ENCODE measurements around the gene BHLHE40. TPM values are rescaled to one million over a fixed set of nuclear protein-coding genes. Genes with fewer than 3 reads are reported as not detected.

Gene BHLHE40
- total and polyA plus RNA-seq, 2 of the 13 experiments (the other 11 are each of a cell fraction or from before 2014, with no cell fraction given): 1.8 to 51.0 TPM

DNA sequence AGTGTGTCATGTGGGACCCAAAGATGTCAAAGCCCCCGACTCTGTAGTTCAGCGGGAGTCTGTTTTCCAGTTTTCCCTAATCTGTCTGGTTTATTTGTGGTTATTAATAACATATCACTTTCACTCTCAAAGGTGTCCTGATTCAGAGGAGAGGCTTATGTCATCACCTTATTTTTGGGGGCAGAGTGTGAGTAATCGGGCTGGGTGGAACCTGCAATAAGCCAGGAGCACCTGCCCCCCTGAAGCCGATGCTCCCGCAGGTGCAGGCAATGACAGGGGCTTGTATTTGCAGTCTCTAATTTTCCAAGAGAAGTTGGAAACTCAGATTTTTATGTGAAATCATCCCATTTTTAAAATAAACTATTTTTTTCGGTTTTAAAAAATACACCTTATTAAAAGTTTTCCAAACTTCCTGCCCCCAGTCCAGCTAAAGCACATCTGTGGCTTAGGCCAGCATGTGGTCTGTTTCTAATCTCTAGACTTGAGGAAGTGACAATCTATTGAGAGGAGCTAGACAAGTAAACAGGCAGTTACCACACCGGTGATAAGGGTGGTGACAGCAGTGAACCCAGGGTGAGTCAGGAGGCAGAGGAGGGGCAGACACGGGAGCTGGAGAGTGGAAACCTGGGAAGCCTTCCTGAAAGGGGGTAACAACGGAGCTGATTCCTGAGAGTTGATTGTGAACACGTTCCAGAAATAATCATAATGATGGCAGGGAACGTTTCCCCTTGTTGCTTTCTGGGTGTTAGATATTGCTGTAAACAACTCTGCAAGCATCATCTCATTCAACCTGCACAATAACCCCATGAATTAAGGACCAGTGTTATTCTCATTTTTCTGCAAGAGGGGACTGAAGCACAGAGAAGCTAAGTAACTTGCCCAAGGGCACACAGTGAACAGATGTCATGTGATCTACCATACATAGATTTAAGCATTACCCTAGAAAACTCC is 37.2 kb downstream of the BHLHE40 start (continued):
- TF ChIP-seq, protein P1, sequence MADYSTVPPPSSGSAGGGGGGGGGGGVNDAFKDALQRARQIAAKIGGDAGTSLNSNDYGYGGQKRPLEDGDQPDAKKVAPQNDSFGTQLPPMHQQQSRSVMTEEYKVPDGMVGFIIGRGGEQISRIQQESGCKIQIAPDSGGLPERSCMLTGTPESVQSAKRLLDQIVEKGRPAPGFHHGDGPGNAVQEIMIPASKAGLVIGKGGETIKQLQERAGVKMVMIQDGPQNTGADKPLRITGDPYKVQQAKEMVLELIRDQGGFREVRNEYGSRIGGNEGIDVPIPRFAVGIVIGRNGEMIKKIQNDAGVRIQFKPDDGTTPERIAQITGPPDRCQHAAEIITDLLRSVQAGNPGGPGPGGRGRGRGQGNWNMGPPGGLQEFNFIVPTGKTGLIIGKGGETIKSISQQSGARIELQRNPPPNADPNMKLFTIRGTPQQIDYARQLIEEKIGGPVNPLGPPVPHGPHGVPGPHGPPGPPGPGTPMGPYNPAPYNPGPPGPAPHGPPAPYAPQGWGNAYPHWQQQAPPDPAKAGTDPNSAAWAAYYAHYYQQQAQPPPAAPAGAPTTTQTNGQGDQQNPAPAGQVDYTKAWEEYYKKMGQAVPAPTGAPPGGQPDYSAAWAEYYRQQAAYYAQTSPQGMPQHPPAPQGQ (CRISPR knock-in tag; IDR thresholded peaks at IDR 0.05; ENCODE audit: borderline replicate concordance): no peak
- TF ChIP-seq FOSL2 (CRISPR knock-in tag; IDR thresholded peaks at IDR 0.05) (peak; percentile 96), ZNF253 (CRISPR knock-in tag; IDR thresholded peaks at IDR 0.05; ENCODE audit: borderline replicate concordance) (no peak), RXRA (CRISPR knock-in tag; IDR thresholded peaks at IDR 0.05) (peak; percentile 86; the same call in 1 of the 2 replicates), ZFP90 (CRISPR knock-in tag; IDR thresholded peaks at IDR 0.05; ENCODE audit: borderline replicate concordance) (no peak), SNRNP70 (IDR thresholded peaks at IDR 0.05; ENCODE audit: low read depth, low read length) (no peak), CEBPB (IDR thresholded peaks at IDR 0.05; ENCODE audit: borderline replicate concordance, low read depth, low read length) (peak; percentile 59; the same call in 1 of the 2 replicates), CEBPG (CRISPR knock-in tag; IDR thresholded peaks at IDR 0.05) (peak; percentile 80), RORA (CRISPR knock-in tag; IDR thresholded peaks at IDR 0.05) (no peak), ISL2 (CRISPR knock-in tag; IDR thresholded peaks at IDR 0.05) (no peak), SOX5 (CRISPR knock-in tag; IDR thresholded peaks at IDR 0.05; ENCODE audit: borderline replicate concordance) (peak; percentile 87), SIX1 (CRISPR knock-in tag; IDR thresholded peaks at IDR 0.05; ENCODE audit: borderline replicate concordance) (peak; percentile 61; the same call in 1 of the 2 replicates), ZNF713 (CRISPR knock-in tag; IDR thresholded peaks at IDR 0.05) (0 out of 2 replicates have a peak, but pooled peaks have one; percentile 67), ZNF567 (CRISPR knock-in tag; IDR thresholded peaks at IDR 0.05; ENCODE audit: borderline replicate concordance) (peak; percentile 74; the same call in 1 of the 2 replicates), KLF16 (CRISPR knock-in tag; IDR thresholded peaks at IDR 0.05) (peak in 1 of 2 experiments; percentile 56; a peak in 1 of 4 replicates), ZNF510 (CRISPR knock-in tag; IDR thresholded peaks at IDR 0.05; ENCODE audit: low read depth) (no peak), SP4 (CRISPR knock-in tag; IDR thresholded peaks at IDR 0.05) (no peak), MIXL1 (CRISPR knock-in tag; IDR thresholded peaks at IDR 0.05) (peak; percentile 66), ZNF589 (CRISPR knock-in tag; conservative IDR thresholded peaks at IDR 0.05) (no peak), JUNB (CRISPR knock-in tag; IDR thresholded peaks at IDR 0.05; ENCODE audit: borderline replicate concordance) (peak; percentile 68; the same call in 1 of the 2 replicates), TCF12 (IDR thresholded peaks at IDR 0.05) (no peak), TCF12 (CRISPR knock-in tag; IDR thresholded peaks at IDR 0.05) (no peak)
- TF ChIP-seq, protein P2, sequence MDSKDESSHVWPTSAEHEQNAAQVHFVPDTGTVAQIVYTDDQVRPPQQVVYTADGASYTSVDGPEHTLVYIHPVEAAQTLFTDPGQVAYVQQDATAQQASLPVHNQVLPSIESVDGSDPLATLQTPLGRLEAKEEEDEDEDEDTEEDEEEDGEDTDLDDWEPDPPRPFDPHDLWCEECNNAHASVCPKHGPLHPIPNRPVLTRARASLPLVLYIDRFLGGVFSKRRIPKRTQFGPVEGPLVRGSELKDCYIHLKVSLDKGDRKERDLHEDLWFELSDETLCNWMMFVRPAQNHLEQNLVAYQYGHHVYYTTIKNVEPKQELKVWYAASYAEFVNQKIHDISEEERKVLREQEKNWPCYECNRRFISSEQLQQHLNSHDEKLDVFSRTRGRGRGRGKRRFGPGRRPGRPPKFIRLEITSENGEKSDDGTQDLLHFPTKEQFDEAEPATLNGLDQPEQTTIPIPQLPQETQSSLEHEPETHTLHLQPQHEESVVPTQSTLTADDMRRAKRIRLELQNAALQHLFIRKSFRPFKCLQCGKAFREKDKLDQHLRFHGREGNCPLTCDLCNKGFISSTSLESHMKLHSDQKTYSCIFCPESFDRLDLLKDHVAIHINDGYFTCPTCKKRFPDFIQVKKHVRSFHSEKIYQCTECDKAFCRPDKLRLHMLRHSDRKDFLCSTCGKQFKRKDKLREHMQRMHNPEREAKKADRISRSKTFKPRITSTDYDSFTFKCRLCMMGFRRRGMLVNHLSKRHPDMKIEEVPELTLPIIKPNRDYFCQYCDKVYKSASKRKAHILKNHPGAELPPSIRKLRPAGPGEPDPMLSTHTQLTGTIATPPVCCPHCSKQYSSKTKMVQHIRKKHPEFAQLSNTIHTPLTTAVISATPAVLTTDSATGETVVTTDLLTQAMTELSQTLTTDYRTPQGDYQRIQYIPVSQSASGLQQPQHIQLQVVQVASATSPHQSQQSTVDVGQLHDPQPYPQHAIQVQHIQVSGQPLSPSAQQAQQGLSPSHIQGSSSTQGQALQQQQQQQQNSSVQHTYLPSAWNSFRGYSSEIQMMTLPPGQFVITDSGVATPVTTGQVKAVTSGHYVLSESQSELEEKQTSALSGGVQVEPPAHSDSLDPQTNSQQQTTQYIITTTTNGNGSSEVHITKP (CRISPR knock-in tag; IDR thresholded peaks at IDR 0.05; ENCODE audit: low read depth): 0 out of 2 replicates have a peak, but pooled peaks have one; percentile 31
- TF ChIP-seq, protein P3, sequence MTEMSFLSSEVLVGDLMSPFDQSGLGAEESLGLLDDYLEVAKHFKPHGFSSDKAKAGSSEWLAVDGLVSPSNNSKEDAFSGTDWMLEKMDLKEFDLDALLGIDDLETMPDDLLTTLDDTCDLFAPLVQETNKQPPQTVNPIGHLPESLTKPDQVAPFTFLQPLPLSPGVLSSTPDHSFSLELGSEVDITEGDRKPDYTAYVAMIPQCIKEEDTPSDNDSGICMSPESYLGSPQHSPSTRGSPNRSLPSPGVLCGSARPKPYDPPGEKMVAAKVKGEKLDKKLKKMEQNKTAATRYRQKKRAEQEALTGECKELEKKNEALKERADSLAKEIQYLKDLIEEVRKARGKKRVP (CRISPR knock-in tag; IDR thresholded peaks at IDR 0.05): peak in 1 of 2 experiments; percentile 33; a peak in 1 of 4 replicates
